Stomach (tissue), 9 donors: ENCODE data around the gene FBXO41. TPM values are rescaled to one million over a fixed set of nuclear protein-coding genes. Genes with fewer than 3 reads are reported as not detected.

ENCODE experiments used
- DNase-seq, 2 donors: peaks; one replicate each; pipeline versions ENCODE4 v3.0.0 to v3.0.0-alpha.2; 2013 to 2019
- H3K27ac ChIP-seq, 5 donors: fragments of 200-600 bp in 4 of 5; sonication (generic) in 4 of 5; one replicate each; pipeline ENCODE4 v1.5.1; 2013 to 2019; ENCODE audit warnings: mild to moderate bottlenecking in 1 of 5, moderate library complexity in 1 of 5
- H3K27me3 ChIP-seq, 3 donors: fragments of 200-600 bp; sonication (generic); one replicate each; pipeline ENCODE4 v1.5.1; 2017 to 2019; ENCODE audit warnings: mixed run types in 1 of 3
- H3K36me3 ChIP-seq, 4 donors: fragments of 200-600 bp; sonication (generic); 1 replicate in 3 of 4; 2 replicates in 1 of 4; pipeline ENCODE4 v1.5.1; 2016 to 2019
- H3K4me1 ChIP-seq, 4 donors: fragments of 200-600 bp; sonication (generic); one replicate each; pipeline ENCODE4 v1.5.1; 2016 to 2019
- H3K4me3 ChIP-seq, 4 donors: fragments of 200-600 bp; sonication (generic) in 3 of 4; one replicate each; pipeline ENCODE4 v1.5.1; 2016 to 2019; ENCODE audit warnings: mild to moderate bottlenecking in 1 of 4
- H3K9me3 ChIP-seq, 4 donors: fragments of 200-600 bp; sonication (generic); one replicate each; pipeline ENCODE4 v1.5.1; 2016 to 2019
- EP300 ChIP-seq: sonication (generic); formaldehyde crosslinking; IDR thresholded peaks from one replicate; pipeline ENCODE4 v1.6.1; 2017; ENCODE audit warnings: antibody characterized with exemption
- POLR2A ChIP-seq, 4 donors: fragments of 450-650 bp; IDR thresholded peaks; one replicate each; pipeline ENCODE4 v1.6.1; 2016; ENCODE audit warnings: antibody characterized with exemption in 4 of 4, control low read depth in 2 of 4, mild to moderate bottlenecking in 1 of 4, moderate library complexity in 1 of 4
- POLR2AphosphoS5 ChIP-seq, 3 donors: sonication (generic); formaldehyde crosslinking; IDR thresholded peaks; one replicate each; pipeline ENCODE4 v1.6.1; 2016; ENCODE audit warnings: antibody characterized with exemption in 3 of 3
- WGBS, 5 donors: extraction: QIAGEN DNeasy Blood & Tissue Kit in 3 of 5; methylation state at CpG; one replicate each; pipeline versions ENCODE4 v1.1.5 to v1.1.7; 2013 to 2018; 5-methylcytosine and 5-hydroxymethylcytosine counted together
- intact Hi-C: fragments of 100-400 bp; cut with DNase I; formaldehyde crosslinking; loops from one replicate; pipeline ENCODE4 v1.15.1; 2023; ENCODE audit warnings: low total_unique reads
- polyA plus RNA-seq, 3 donors: library from polyadenylated mRNA; stranded (reverse); fragments of 200-250 nt; gene quantifications; one replicate each; pipeline ENCODE4 v1.2.3, GENCODE V29; 2013
- total RNA-seq, 5 donors: library from RNA; depleted of rRNA; stranded (reverse); fragments of >200 nt; gene quantifications; one replicate each; pipeline versions ENCODE4 v1.1.0 to v1.2.3, GENCODE V29; 2014 to 2016
- TF ChIP-seq, protein P1 (sequence below), 7 experiments: fragments of 450-650 bp in 4 of 7; fragments of 200-600 bp in 3 of 7; sonication (generic) in 3 of 7; IDR thresholded peaks; one replicate each; pipeline ENCODE4 v1.5.1; 2016 to 2019; ENCODE audit warnings: antibody characterized with exemption in 7 of 7, control low read depth in 2 of 7, mild to moderate bottlenecking in 1 of 7
- donor health status: healthy with polysubstance abuse.
- donor health status: Bipolar disorder and iron deficiency.
- donor health status: healthy.

The FBXO41 gene
- total and polyA plus RNA-seq, 8 donors, result 0.55 to 16.8 (median 2.6) TPM

DNA sequence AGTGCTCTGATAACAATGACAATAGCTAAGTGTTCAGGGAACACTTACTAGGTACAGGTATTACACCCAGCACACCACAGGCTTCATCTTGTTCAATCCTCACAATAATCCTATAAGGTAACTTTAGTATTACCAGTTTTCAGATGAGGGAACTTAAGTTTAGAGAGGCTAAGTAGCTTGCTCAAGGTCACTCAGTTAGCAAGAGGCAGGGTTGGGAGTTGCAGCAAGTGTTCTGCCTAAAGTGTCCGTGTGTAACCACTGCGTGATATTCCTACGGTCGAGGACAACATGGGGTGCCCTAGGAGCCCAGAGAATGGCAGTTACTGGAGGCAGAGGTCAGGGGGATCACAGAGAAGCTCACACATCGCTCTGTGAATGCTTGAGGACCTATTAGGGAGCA, 39.3 kb upstream of the FBXO41 start:
- no peak for DNase-seq
- intact Hi-C loops, result no loop called here
- Histone ChIP-seq H3K4me3 (no peak overlapping the region), H3K27me3 (peaks cover 0 to 47% (median 3%) of the 10 kb centered on the region in 3 donors), H3K4me1 (no peaks in the 10 kb centered on the region), H3K27ac (no peak overlapping the region), H3K9me3 (no peaks in the 10 kb centered on the region), H3K36me3 (no peaks in the 10 kb centered on the region)
- WGBS, 5 donors, result 70 to 81% (median 73%) methylated on average over 5 of the region's 5 CpGs
- TF ChIP-seq POLR2AphosphoS5 (IDR thresholded peaks at IDR 0.05), result no peak
- TF ChIP-seq EP300, result no peak
- no peak for TF ChIP-seq POLR2A (IDR thresholded peaks at IDR 0.05)
- TF ChIP-seq, protein P1, sequence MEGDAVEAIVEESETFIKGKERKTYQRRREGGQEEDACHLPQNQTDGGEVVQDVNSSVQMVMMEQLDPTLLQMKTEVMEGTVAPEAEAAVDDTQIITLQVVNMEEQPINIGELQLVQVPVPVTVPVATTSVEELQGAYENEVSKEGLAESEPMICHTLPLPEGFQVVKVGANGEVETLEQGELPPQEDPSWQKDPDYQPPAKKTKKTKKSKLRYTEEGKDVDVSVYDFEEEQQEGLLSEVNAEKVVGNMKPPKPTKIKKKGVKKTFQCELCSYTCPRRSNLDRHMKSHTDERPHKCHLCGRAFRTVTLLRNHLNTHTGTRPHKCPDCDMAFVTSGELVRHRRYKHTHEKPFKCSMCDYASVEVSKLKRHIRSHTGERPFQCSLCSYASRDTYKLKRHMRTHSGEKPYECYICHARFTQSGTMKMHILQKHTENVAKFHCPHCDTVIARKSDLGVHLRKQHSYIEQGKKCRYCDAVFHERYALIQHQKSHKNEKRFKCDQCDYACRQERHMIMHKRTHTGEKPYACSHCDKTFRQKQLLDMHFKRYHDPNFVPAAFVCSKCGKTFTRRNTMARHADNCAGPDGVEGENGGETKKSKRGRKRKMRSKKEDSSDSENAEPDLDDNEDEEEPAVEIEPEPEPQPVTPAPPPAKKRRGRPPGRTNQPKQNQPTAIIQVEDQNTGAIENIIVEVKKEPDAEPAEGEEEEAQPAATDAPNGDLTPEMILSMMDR (IDR thresholded peaks at IDR 0.05), result no peak

DNA sequence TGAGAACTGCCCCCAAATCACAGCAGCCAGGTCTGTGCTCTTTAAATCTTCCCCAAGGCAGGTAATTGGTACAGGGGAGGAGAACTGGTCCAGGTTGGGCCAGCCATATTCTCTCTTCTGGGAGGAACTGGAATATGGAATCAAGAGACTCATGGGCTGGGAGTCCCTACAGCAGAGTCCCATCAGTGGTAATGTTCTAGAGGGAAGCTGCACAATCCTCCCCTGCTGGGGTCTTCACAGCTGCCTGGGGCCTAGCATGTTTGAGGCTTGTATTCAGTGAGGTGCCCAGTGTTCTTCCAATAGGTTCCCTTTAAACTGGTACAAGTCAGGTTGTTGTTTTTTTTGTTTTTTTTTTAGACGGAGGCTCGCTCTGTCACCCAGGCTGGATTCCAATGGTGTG, 30.2 kb upstream of the FBXO41 start:
- H3K4me1 ChIP-seq, result no peaks in the 10 kb centered on the region
- WGBS, 5 donors, result 86 to 98% (median 90%) methylated on average over 2 of the region's 2 CpGs
- no peak overlapping the region for H3K4me3 ChIP-seq

DNA sequence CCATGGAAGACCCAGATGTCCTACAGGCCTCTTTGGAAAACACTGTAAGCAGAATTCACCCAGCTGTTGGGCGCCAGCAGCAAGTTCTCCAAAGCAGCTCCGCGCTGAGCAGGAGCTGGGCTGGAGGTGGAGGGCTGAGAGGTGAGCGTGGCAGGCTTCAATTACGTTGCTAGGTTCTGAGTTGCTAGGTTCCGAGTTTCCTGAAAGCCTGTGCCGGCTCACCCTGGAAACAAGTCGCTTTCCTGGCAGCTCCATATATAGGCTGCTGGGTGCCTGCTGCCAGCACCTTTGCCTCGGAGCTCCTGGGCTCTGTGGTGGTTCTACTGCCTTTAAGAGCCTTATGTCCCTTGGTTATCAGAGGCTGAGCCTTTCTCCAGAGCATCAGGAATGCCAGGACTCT, 23.4 kb upstream of the FBXO41 start:
- Histone ChIP-seq H3K36me3 (no peaks in the 10 kb centered on the region), H3K27ac (no peak overlapping the region), H3K4me1 (no peaks in the 10 kb centered on the region), H3K4me3 (no peak overlapping the region), H3K27me3 (peaks cover 0 to 23% (median 14%) of the 10 kb centered on the region in 3 donors), H3K9me3 (peaks cover 0 to 5% (median 0%) of the 10 kb centered on the region in 4 donors)
- TF ChIP-seq POLR2A (IDR thresholded peaks at IDR 0.05), result no peak
- TF ChIP-seq, protein P1 (IDR thresholded peaks at IDR 0.05), result no peak
- TF ChIP-seq EP300, result no peak
- TF ChIP-seq POLR2AphosphoS5 (IDR thresholded peaks at IDR 0.05), result no peak
- WGBS, 5 donors, result 65 to 79% (median 69%) methylated on average over 9 of the region's 9 CpGs
- peak in 1 of 2 donors; percentile 60 for DNase-seq
- intact Hi-C loops, result no loop called here

More for the DNA sequence above, 30.2 kb upstream of the FBXO41 start:
- Histone ChIP-seq H3K27ac (no peak overlapping the region), H3K9me3 (peaks cover 0 to 5% (median 0%) of the 10 kb centered on the region in 4 donors), H3K36me3 (no peaks in the 10 kb centered on the region), H3K27me3 (peaks cover 0 to 24% (median 0%) of the 10 kb centered on the region in 3 donors)
- no peak for DNase-seq
- TF ChIP-seq EP300, result no peak
- TF ChIP-seq POLR2A (IDR thresholded peaks at IDR 0.05), result no peak
- TF ChIP-seq POLR2AphosphoS5 (IDR thresholded peaks at IDR 0.05), result no peak
- TF ChIP-seq, protein P1 (IDR thresholded peaks at IDR 0.05), result no peak
- intact Hi-C loops, result no loop called here

DNA sequence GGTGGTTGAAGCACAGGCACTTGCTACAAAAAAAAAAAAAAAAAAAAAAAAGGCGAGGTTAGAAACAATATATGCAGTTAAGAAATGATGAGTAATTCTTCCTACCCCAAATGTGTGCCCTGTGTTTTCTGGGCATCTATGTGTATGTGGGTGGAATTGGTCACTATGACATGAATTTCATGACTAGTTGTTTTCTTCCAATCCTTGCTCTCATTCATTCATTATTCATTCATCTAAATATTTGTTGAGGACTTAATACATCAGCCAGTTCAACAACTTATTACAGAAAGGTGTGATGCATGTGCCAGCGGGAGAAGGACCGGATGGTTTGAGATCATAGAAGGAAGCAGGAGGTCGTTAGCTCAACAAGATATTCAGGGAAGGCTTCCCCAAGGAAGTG, 17.4 kb upstream of the FBXO41 start:
- Histone ChIP-seq H3K36me3 (no peaks in the 10 kb centered on the region), H3K27me3 (peaks cover 5 to 35% (median 12%) of the 10 kb centered on the region in 3 donors), H3K4me3 (no peak overlapping the region), H3K9me3 (no peaks in the 10 kb centered on the region), H3K4me1 (no peaks in the 10 kb centered on the region), H3K27ac (no peak overlapping the region)
- WGBS, 5 donors, result 60 to 79% (median 66%) methylated on average over 4 of the region's 4 CpGs
- DNase-seq, result no peak
- no peak for TF ChIP-seq EP300
- TF ChIP-seq, protein P1 (IDR thresholded peaks at IDR 0.05), result no peak
- no peak for TF ChIP-seq POLR2A (IDR thresholded peaks at IDR 0.05)
- no peak for TF ChIP-seq POLR2AphosphoS5 (IDR thresholded peaks at IDR 0.05)
- intact Hi-C loops, result no loop called here
